Progenitor cell of endocrine pancreas (in vitro differentiated cells): ENCODE results near the gene CATSPERD. TPM values are rescaled to one million over a fixed set of nuclear protein-coding genes. Genes with fewer than 3 reads are reported as not detected.

Experiments
- DNase-seq: peaks from one replicate; pipeline ENCODE4 v3.0.0; 2021; ENCODE audit warnings: low spot score; ENCODE audit not compliant: unreplicated experiment
- H3K27ac Mint-ChIP-seq: 2 replicates; pipeline ENCODE4 v1.8.0; 2021; ENCODE audit warnings: mild to moderate bottlenecking, moderate library complexity, mixed read lengths
- H3K27me3 Mint-ChIP-seq: 2 replicates; pipeline ENCODE4 v1.8.0; 2021; ENCODE audit warnings: mixed read lengths
- H3K36me3 Mint-ChIP-seq: 2 replicates; pipeline ENCODE4 v1.8.0; 2022; ENCODE audit warnings: mixed read lengths; ENCODE audit not compliant: insufficient read depth
- H3K4me1 Mint-ChIP-seq: 2 replicates; pipeline ENCODE4 v1.8.0; 2021; ENCODE audit warnings: low read depth, mixed read lengths
- H3K4me3 Mint-ChIP-seq: 2 replicates; pipeline ENCODE4 v1.8.0; 2021; ENCODE audit warnings: low read depth, mild to moderate bottlenecking, moderate library complexity, mixed read lengths
- H3K9me3 Mint-ChIP-seq: 2 replicates; pipeline ENCODE4 v1.8.0; 2021; ENCODE audit warnings: low read depth, mixed read lengths
- total RNA-seq: library from RNA; stranded (reverse); gene quantifications from 2 replicates; pipeline ENCODE4 v1.2.1, GENCODE V29; 2021
- TF ChIP-seq, protein P1 (sequence below): fragments of 200-600 bp; sonication (generic); IDR thresholded peaks from one replicate; pipeline ENCODE4 v1.5.0; 2021; ENCODE audit warnings: antibody characterized with exemption, mild to moderate bottlenecking; ENCODE audit not compliant: unreplicated experiment

CATSPERD gene
- total RNA-seq, 1 donor from 2014 or later, result not detected

DNA sequence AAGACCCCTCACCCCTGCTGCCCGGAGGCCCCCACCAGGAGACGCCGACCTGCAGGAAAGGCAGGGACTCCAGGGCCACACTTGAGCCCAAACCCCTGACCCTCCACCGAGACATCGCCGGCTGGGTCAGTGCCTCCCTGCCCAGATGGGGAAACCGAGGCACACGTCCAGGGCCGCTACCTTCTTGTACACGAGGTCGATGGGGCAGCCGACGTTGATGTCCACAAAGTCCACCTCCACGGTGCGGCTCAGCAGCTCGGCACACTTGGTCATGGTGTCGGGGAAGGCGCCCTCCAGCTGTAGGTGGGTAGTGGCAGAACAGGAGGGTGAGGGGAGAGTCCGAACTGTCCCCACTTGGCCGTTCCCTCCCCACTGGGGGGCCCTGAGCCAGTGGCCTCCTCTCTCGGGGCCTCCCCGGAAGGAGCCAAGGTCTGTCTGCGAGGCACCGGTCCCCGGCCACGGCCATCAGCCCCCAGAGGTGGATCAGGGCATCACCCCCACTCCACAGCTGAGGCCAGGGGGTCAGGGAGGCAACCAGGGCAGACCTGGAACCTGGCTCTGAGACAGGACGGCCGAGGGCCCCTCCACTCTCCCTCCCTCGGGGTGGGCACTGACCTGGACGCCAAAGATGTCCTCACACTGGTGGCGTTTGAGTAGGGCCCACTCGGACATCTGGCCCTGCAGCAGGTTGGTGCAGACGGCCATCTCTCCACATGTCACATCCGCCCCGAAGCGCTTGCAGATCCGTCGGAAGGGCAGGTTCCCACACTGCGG lies 67.2 kb downstream of the CATSPERD start:
- H3K4me3 Mint-ChIP-seq, result no peak overlapping the region
- no peaks in the 10 kb centered on the region for H3K27me3 Mint-ChIP-seq
- H3K9me3 Mint-ChIP-seq, result peaks cover 3% of the 10 kb centered on the region
- no peak for DNase-seq
- no peak overlapping the region for H3K27ac Mint-ChIP-seq
- H3K36me3 Mint-ChIP-seq, result peaks cover 19% of the 10 kb centered on the region
- TF ChIP-seq, protein P1, sequence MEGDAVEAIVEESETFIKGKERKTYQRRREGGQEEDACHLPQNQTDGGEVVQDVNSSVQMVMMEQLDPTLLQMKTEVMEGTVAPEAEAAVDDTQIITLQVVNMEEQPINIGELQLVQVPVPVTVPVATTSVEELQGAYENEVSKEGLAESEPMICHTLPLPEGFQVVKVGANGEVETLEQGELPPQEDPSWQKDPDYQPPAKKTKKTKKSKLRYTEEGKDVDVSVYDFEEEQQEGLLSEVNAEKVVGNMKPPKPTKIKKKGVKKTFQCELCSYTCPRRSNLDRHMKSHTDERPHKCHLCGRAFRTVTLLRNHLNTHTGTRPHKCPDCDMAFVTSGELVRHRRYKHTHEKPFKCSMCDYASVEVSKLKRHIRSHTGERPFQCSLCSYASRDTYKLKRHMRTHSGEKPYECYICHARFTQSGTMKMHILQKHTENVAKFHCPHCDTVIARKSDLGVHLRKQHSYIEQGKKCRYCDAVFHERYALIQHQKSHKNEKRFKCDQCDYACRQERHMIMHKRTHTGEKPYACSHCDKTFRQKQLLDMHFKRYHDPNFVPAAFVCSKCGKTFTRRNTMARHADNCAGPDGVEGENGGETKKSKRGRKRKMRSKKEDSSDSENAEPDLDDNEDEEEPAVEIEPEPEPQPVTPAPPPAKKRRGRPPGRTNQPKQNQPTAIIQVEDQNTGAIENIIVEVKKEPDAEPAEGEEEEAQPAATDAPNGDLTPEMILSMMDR, result no peak
- peaks cover 6% of the 10 kb centered on the region for H3K4me1 Mint-ChIP-seq

DNA sequence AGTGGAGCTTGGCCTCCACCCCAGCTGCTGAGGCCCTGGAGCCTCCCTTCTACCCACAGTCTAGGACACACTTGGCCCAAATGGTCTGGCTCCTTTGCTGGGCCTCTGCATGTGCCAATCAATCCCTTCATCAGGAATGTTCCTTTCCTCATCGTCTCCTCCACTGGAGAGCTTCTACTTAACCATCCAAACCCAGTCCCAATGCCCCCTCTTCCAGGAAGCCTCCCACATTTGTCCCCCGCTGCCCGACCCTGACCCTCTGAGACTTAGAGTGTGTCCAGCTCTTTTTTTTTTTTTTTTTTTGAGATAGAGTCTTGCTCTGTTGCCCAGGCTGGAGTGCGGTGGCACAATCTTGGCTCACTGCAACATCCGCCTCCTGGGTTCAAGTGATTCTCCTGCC lies 68.0 kb downstream of the CATSPERD start:
- H3K4me3 Mint-ChIP-seq, result no peak overlapping the region
- TF ChIP-seq, protein P1, result no peak
- no peak overlapping the region for H3K27ac Mint-ChIP-seq

DNA sequence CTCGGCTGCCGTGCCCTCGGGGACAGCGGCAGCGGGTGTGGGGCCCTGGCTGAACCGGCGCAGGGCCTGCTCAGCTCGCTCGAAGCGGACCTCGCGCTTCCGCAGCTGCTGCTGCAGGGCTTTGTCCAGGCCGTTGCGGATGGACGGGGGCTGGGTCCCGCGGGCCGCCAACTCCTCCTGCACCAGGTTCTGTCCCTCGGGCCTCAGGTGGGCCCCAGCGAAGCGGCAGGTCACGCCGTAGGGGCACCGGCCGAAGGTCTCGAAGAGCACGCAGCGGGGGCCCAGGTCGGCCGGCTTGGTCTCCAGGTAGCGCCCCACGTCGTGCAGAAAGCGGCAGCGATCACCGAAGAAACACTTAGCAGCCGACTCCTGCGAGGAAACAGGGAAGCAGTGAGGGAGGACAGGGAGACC lies 68.9 kb downstream of the CATSPERD start:
- no peak for DNase-seq
- Mint-ChIP-seq H3K36me3 (peaks cover 19% of the 10 kb centered on the region), H3K27me3 (no peaks in the 10 kb centered on the region), H3K9me3 (peaks cover 3% of the 10 kb centered on the region), H3K27ac (no peak overlapping the region), H3K4me3 (no peak overlapping the region), H3K4me1 (peaks cover 6% of the 10 kb centered on the region)
- TF ChIP-seq, protein P1, result no peak

More for the DNA sequence above, 68.0 kb downstream of the CATSPERD start:
- H3K36me3 Mint-ChIP-seq, result peaks cover 19% of the 10 kb centered on the region
- H3K27me3 Mint-ChIP-seq, result no peaks in the 10 kb centered on the region
- peaks cover 3% of the 10 kb centered on the region for H3K9me3 Mint-ChIP-seq
- DNase-seq, result no peak
- peaks cover 6% of the 10 kb centered on the region for H3K4me1 Mint-ChIP-seq

DNA sequence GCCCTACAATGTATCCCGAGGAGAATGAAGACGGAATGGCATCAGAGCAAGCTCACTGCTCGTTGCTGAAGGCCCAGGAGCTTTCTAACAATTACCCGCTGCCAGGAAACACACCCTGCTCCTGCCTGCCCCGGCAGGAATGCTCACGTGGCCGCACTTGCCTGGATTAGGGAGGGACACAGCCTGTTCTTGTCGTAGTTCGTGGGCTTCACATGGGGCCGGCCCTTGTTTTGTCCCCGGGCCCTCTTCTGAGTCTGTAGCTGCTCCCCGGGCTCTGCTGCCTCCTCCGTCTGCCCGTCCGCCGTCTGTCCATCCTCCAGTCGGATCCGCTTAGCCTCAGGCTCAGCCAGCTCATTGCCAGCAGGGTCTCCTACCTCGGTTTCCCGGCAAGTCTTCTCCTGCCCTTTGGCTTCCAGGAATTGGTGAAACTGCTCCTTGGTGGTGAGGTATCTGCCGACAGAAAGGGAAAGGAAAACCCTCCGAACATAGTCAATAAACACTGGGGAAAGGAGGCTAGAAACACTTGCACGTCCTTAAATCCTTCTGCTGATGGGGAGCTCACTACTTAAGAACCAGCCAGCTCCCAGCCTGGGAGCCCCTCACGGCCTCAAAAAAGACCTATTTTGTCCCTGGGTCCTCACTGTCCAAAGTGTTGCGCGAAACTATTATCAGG lies 69.6 kb downstream of the CATSPERD start:
- TF ChIP-seq, protein P1, result no peak
- Mint-ChIP-seq H3K36me3 (peaks cover 19% of the 10 kb centered on the region), H3K27ac (peak overlapping the region; percentile 100)

DNA sequence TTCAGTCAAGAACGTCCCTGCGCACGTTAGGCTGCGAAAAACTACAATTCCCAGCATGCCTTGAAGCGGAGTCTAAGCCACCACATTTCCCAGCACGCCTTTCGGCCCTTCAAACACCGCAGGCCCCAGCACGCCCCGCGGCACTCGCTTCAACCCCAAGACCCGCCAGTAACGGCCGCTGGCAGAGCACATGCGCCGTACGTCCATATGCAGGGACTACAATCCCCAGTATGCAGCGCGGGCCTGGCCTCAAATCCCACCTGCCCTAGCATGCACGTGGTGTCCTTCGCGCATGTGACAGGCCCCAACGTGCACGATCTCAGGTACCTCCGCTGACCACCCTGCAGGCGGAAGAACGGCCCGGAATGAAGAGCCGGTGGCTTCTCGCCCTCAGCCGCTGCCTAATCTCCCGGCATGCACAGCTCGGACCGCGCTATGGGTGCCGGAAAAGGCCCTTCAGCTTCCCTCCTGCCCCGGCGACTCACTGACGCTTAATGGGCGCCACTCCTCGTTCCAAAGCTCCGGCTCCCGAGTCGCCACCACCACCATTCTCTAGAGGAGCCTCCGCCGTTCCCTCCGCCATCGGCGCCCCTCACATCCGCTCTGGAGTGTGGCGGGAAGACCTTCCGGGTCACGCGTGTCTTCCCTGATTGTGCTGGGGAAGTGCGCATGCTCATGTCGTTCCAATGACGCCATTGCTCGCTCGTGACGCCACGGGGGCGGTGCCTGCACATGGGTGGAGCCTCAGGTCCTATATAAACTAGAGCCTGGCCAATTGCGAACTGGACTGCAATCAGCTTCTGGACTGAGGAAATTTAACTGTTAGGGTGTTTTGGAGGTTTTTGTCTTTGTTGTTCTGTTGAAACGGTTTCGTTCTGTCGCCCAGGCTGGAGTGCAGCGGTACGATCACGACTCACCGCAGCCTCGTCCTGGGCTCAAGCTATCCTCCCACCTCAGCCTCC lies 70.4 kb downstream of the CATSPERD start, which contains the start of gene DUS3L:
TSS of gene DUS3L (minus strand) at position 605 of the 962 bp plus-strand sequence. CDS start at position 583, 22 bp downstream.
- Mint-ChIP-seq H3K27ac (peak within 1 kb of the TSS; percentile 100), H3K36me3 (peaks cover 19% of the 10 kb centered on the region), H3K4me1 (peaks cover 6% of the 10 kb centered on the region), H3K27me3 (no peaks in the 10 kb centered on the region), H3K9me3 (peaks cover 3% of the 10 kb centered on the region), H3K4me3 (peak within 1 kb of the TSS; percentile 100)
- TF ChIP-seq, protein P1, result no peak
- peak; percentile 90 for DNase-seq

More for the DNA sequence above, 69.6 kb downstream of the CATSPERD start:
- peaks cover 6% of the 10 kb centered on the region for H3K4me1 Mint-ChIP-seq
- peak overlapping the region; percentile 100 for H3K4me3 Mint-ChIP-seq
- H3K27me3 Mint-ChIP-seq, result no peaks in the 10 kb centered on the region
- H3K9me3 Mint-ChIP-seq, result peaks cover 3% of the 10 kb centered on the region
- DNase-seq, result no peak
